IMR-90 (cell line): ENCODE measurements around the gene SLC23A2. TPM values are rescaled to one million over a fixed set of nuclear protein-coding genes. Genes with fewer than 3 reads are reported as not detected.

Experiments used
- ATAC-seq: fragments of 200-7000 bp; cut with Tn5 transposase; 2 replicates; pipeline ENCODE4 v1.9.1; 2020; ENCODE audit warnings: low read depth, mild to moderate bottlenecking, moderate library complexity
- BruUV-seq: library from RNA; stranded (reverse); fragments of 400-500 nt; replicated peaks from 2 replicates; lab custom pipeline; 2021; lab: Mats Ljungman, UMichigan
- CTCF ChIA-PET: fragments of 300-600 bp; formaldehyde crosslinking; extraction: SDS; loops from one replicate; lab custom pipeline; 2021; ENCODE audit warnings: antibody characterized with exemption; lab: Yijun Ruan, JAX
- POLR2A ChIA-PET: fragments of 300-600 bp; sonication (Branson Sonifier 250); formaldehyde crosslinking; loops from one replicate; lab custom pipeline; 2022; ENCODE audit warnings: antibody characterized with exemption; ENCODE audit not compliant: unreplicated experiment; lab: Charles Lee
- DNase-seq: peaks from one replicate; pipeline ENCODE4 v3.0.0; 2013
- H2AFZ ChIP-seq: replicated peaks from 2 replicates; pipeline ENCODE3; 2013; ENCODE audit warnings: low read length, mild to moderate bottlenecking; ENCODE audit not compliant: poor library complexity
- H2AK5ac ChIP-seq: 2 replicates; pipeline ENCODE4 v1.6.1; 2013; ENCODE audit warnings: low read depth, low read length, inconsistent platforms
- H2AK9ac ChIP-seq: replicated peaks from 2 replicates; pipeline ENCODE3; 2013; ENCODE audit warnings: mild to moderate bottlenecking, low read depth, low read length, moderate library complexity; ENCODE audit not compliant: poor library complexity
- H2BK120ac ChIP-seq: 2 replicates; pipeline ENCODE4 v1.6.1; 2013; ENCODE audit warnings: low read depth, low read length, inconsistent platforms
- H2BK15ac ChIP-seq: 3 replicates; pipeline ENCODE4 v1.6.1; 2013; ENCODE audit warnings: low read depth, low read length, inconsistent platforms
- H2BK20ac ChIP-seq: 2 replicates; pipeline ENCODE4 v1.6.1; 2013; ENCODE audit warnings: low read depth, mild to moderate bottlenecking, inconsistent platforms, low read length, moderate library complexity
- H2BK5ac ChIP-seq: 2 replicates; pipeline ENCODE4 v1.6.1; 2013; ENCODE audit warnings: mild to moderate bottlenecking, low read depth, low read length, inconsistent platforms; ENCODE audit not compliant: poor library complexity, severe bottlenecking
- H3K14ac ChIP-seq: replicated peaks from 2 replicates; pipeline ENCODE4 v1.6.1; 2013; ENCODE audit warnings: low read depth, low read length, inconsistent platforms
- H3K18ac ChIP-seq: 2 replicates; pipeline ENCODE4 v1.6.1; 2013; ENCODE audit warnings: low read depth, low read length, control low read depth
- H3K23ac ChIP-seq: 2 replicates; pipeline ENCODE4 v1.6.1; 2013; ENCODE audit warnings: low read depth, low read length, inconsistent platforms
- H3K27ac ChIP-seq: 2 replicates; pipeline ENCODE4 v1.5.1; 2013; ENCODE audit warnings: mild to moderate bottlenecking, control low read depth, low read length; ENCODE audit not compliant: insufficient read depth
- H3K27me3 ChIP-seq: 2 replicates; pipeline ENCODE4 v1.6.1; 2013; ENCODE audit warnings: low read length; ENCODE audit not compliant: control insufficient read depth, insufficient read depth
- H3K36me3 ChIP-seq: 2 replicates; pipeline ENCODE4 v1.6.1; 2013; ENCODE audit warnings: low read length, mixed read lengths; ENCODE audit not compliant: control insufficient read depth, insufficient read depth
- H3K4ac ChIP-seq: 2 replicates; pipeline ENCODE4 v1.6.1; 2013; ENCODE audit warnings: low read depth, low read length, inconsistent platforms
- H3K4me1 ChIP-seq: 2 replicates; pipeline ENCODE4 v1.6.1; 2013; ENCODE audit warnings: low read length, mixed read lengths; ENCODE audit not compliant: control insufficient read depth, insufficient read depth
- H3K4me2 ChIP-seq: 2 replicates; pipeline ENCODE4 v1.6.1; 2013; ENCODE audit warnings: low read depth, mild to moderate bottlenecking, control low read depth, low read length, moderate library complexity
- H3K4me3 ChIP-seq: 2 replicates; pipeline ENCODE4 v1.5.1; 2013; ENCODE audit warnings: low read depth, mild to moderate bottlenecking, control low read depth, low read length, moderate library complexity; ENCODE audit not compliant: insufficient read depth
- H3K56ac ChIP-seq: 2 replicates; pipeline ENCODE4 v1.6.1; 2013; ENCODE audit warnings: low read length, inconsistent platforms; ENCODE audit not compliant: insufficient read depth; ENCODE audit errors: extremely low read depth
- H3K79me1 ChIP-seq, 2 experiments: 2 replicates each; pipeline ENCODE4 v1.6.1; 2013; ENCODE audit warnings: low read length in 2 of 2, inconsistent platforms in 1 of 2, low read depth in 1 of 2
- H3K9ac ChIP-seq: 2 replicates; pipeline ENCODE4 v1.6.1; 2013; ENCODE audit warnings: low read depth, low read length, control low read depth
- H3K9me1 ChIP-seq: 2 replicates; pipeline ENCODE4 v1.6.1; 2013; ENCODE audit warnings: low read length, inconsistent platforms; ENCODE audit not compliant: insufficient read depth
- H3K9me3 ChIP-seq: 2 replicates; pipeline ENCODE4 v1.6.1; 2013; ENCODE audit warnings: low read length; ENCODE audit not compliant: control insufficient read depth, insufficient read depth
- H4K20me1 ChIP-seq: 2 replicates; pipeline ENCODE4 v1.6.1; 2013; ENCODE audit warnings: low read length, inconsistent platforms; ENCODE audit not compliant: insufficient read depth
- H4K5ac ChIP-seq: 2 replicates; pipeline ENCODE4 v1.6.1; 2013; ENCODE audit warnings: mild to moderate bottlenecking, low read depth, low read length, control low read depth
- H4K8ac ChIP-seq, 2 experiments: 2 replicates each; pipeline ENCODE4 v1.6.1; 2013; ENCODE audit warnings: low read depth in 2 of 2, low read length in 2 of 2, control low read depth in 1 of 2, inconsistent platforms in 1 of 2
- H4K91ac ChIP-seq: 2 replicates; pipeline ENCODE4 v1.6.1; 2013; ENCODE audit warnings: low read depth, low read length, inconsistent platforms; ENCODE audit not compliant: insufficient read depth
- BHLHE40 ChIP-seq: fragments of 150-350 bp; IDR thresholded peaks from 2 replicates; pipeline ENCODE4 v1.6.1; 2016; ENCODE audit warnings: mild to moderate bottlenecking, low read depth, low read length
- CEBPB ChIP-seq: IDR thresholded peaks from 2 replicates; pipeline ENCODE4 v1.6.1; 2012; ENCODE audit warnings: low read depth, low read length, improper control_type of control experiment
- CHD1 ChIP-seq: IDR thresholded peaks from 2 replicates; pipeline ENCODE4 v1.6.1; 2012; ENCODE audit warnings: low read depth, low read length, improper control_type of control experiment
- CTCF ChIP-seq: conservative IDR thresholded peaks from 2 replicates; pipeline ENCODE4 v1.5.1; 2012; ENCODE audit warnings: mild to moderate bottlenecking, low read depth, low read length, improper control_type of control experiment
- FOS ChIP-seq: fragments of 150-350 bp; IDR thresholded peaks from 2 replicates; pipeline ENCODE4 v1.6.1; 2016; ENCODE audit warnings: low read depth, low read length
- MAFK ChIP-seq: IDR thresholded peaks from 2 replicates; pipeline ENCODE4 v1.6.1; 2012; ENCODE audit warnings: low read depth, low read length, improper control_type of control experiment
- MAZ ChIP-seq: IDR thresholded peaks from 2 replicates; pipeline ENCODE4 v1.6.1; 2012; ENCODE audit warnings: low read depth, mild to moderate bottlenecking, low read length, improper control_type of control experiment, moderate library complexity, borderline replicate concordance
- MXI1 ChIP-seq: IDR thresholded peaks from 2 replicates; pipeline ENCODE4 v1.6.1; 2012; ENCODE audit warnings: low read depth, mild to moderate bottlenecking, low read length, moderate library complexity, borderline replicate concordance
- NFE2L2 ChIP-seq: fragments of 150-350 bp; IDR thresholded peaks from 2 replicates; pipeline ENCODE4 v1.6.1; 2016; ENCODE audit warnings: low read depth, mild to moderate bottlenecking, low read length
- POLR2A ChIP-seq: IDR thresholded peaks from 2 replicates; pipeline ENCODE4 v1.6.1; 2012; ENCODE audit warnings: mild to moderate bottlenecking, low read depth, low read length
- RAD21 ChIP-seq: IDR thresholded peaks from 2 replicates; pipeline ENCODE4 v1.6.1; 2012; ENCODE audit warnings: low read length, improper control_type of control experiment
- RCOR1 ChIP-seq: IDR thresholded peaks from 2 replicates; pipeline ENCODE4 v1.6.1; 2012; ENCODE audit warnings: mild to moderate bottlenecking, low read length, improper control_type of control experiment; ENCODE audit not compliant: insufficient replicate concordance
- RFX5 ChIP-seq: IDR thresholded peaks from 2 replicates; pipeline ENCODE4 v1.8.0; 2012; ENCODE audit warnings: low read depth, mild to moderate bottlenecking, low read length, moderate library complexity
- SMC3 ChIP-seq: fragments of 150-350 bp; IDR thresholded peaks from 2 replicates; pipeline ENCODE4 v1.6.1; 2016; ENCODE audit warnings: low read depth, mild to moderate bottlenecking, antibody characterized with exemption, low read length, moderate library complexity
- USF2 ChIP-seq: fragments of 150-350 bp; IDR thresholded peaks from 2 replicates; pipeline ENCODE4 v1.6.1; 2017; ENCODE audit warnings: mild to moderate bottlenecking, antibody characterized with exemption, low read length, low read depth
- WGBS, 2 experiments: methylation state at CpG; one replicate each; pipeline versions ENCODE4 v1.1.5 to v1.1.7; 2013; ENCODE audit warnings: missing lambda C conversion rate in 2 of 2; ENCODE audit not compliant: insufficient read length in 1 of 2; ENCODE audit errors: extremely low coverage in 2 of 2; 5-methylcytosine and 5-hydroxymethylcytosine counted together
- dilution Hi-C: fragments of 300-500 bp; cut with HindIII; formaldehyde crosslinking; loops from one replicate; pipeline ENCODE4 v1.14.3; 2018; ENCODE audit warnings: low sequenced_read_pairs; ENCODE audit not compliant: unreplicated experiment
- in situ Hi-C: fragments of 300-500 bp; cut with MboI; formaldehyde crosslinking; loops from 3 replicates; pipeline ENCODE4 v1.14.3; 2019; ENCODE audit warnings: low sequenced_read_pairs, inconsistent platforms, mixed read lengths
- intact Hi-C: fragments of 100-400 bp; cut with micrococcal nuclease; formaldehyde crosslinking; loops from 2 replicates; pipeline ENCODE4 v1.10.0; 2022
- polyA plus RNA-seq, 3 experiments: library from polyadenylated mRNA; depleted of rRNA; stranded (reverse); fragments of >200 nt; gene quantifications; 2 replicates each; pipeline ENCODE4 v1.2.3, GENCODE V29; 2012; ENCODE audit warnings: low replicate concordance in 1 of 3
- total RNA-seq: library from RNA; depleted of rRNA; stranded (reverse); fragments of >200 nt; gene quantifications from 2 replicates; pipeline ENCODE4 v1.2.3, GENCODE V29; 2012
- TF ChIP-seq, protein P1 (sequence below): fragments of 150-350 bp; IDR thresholded peaks from 2 replicates; pipeline ENCODE4 v1.6.1; 2016; ENCODE audit warnings: low read depth, mild to moderate bottlenecking, low read length, moderate library complexity, borderline replicate concordance

The SLC23A2 gene
- total and polyA plus RNA-seq, 2 of the 4 experiments (the other 2 are of a cell fraction), result 10.2 to 14.4 TPM

DNA sequence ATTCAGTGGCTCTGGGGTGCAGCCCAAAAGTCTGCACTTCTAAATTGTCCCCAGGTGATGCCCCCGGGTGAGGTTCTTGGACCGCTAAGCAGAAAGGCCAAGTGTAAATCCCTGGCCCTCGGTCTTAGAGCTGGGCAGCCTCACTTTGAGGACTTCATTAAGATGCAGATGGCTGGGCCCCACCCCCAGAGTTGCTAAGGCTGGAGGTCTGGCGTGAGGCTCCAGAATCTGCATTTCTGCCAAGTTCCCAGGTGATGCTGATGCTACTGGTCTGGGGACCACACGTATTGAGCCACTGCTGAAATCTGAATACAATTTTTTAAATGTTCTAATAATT lies 735 bp upstream of the SLC23A2 start:
- BruUV-seq, result no TSS peak
- Histone ChIP-seq H3K9me1 (peaks cover 17% of the 10 kb centered on the region), H3K36me3 (no peaks in the 10 kb centered on the region), H3K4me1 (peaks cover 6% of the 10 kb centered on the region; the same call in 1 of the 2 replicates), H4K8ac (0 out of 4 replicates have a peak overlapping the region, but pooled peaks have one; percentile 23 to 80), H3K79me1 (peaks cover 17 to 36% of the 10 kb centered on the region in 2 experiments; a peak in 3 of 4 replicates), H3K18ac (no peak overlapping the region), H3K27ac (no peak overlapping the region), H3K9ac (no peak overlapping the region), H4K5ac (no peak overlapping the region), H3K14ac (no peak overlapping the region), H4K20me1 (peaks cover 26% of the 10 kb centered on the region), H2AK9ac (no peak overlapping the region), H2BK120ac (no peak overlapping the region), H3K56ac (no peak overlapping the region), H2BK15ac (no peak overlapping the region), H4K91ac (no peak overlapping the region), H2AFZ (peak overlapping the region; percentile 96), H2BK5ac (no peak overlapping the region), H3K23ac (no peak overlapping the region), H3K9me3 (no peaks in the 10 kb centered on the region), H3K4me2 (peak overlapping the region; percentile 98), H3K4me3 (no peak overlapping the region), H2BK20ac (no peak overlapping the region), H3K27me3 (no peaks in the 10 kb centered on the region), H3K4ac (no peak overlapping the region), H2AK5ac (no peak overlapping the region)
- TF ChIP-seq RCOR1 (no peak), MAZ (no peak), FOS (no peak), MXI1 (no peak), RFX5 (no peak), CEBPB (no peak), POLR2A (no peak), BHLHE40 (no peak), USF2 (no peak), SMC3 (no peak), CHD1 (no peak), NFE2L2 (no peak), RAD21 (no peak), MAFK (no peak), CTCF (no peak)
- TF ChIP-seq, protein P1, sequence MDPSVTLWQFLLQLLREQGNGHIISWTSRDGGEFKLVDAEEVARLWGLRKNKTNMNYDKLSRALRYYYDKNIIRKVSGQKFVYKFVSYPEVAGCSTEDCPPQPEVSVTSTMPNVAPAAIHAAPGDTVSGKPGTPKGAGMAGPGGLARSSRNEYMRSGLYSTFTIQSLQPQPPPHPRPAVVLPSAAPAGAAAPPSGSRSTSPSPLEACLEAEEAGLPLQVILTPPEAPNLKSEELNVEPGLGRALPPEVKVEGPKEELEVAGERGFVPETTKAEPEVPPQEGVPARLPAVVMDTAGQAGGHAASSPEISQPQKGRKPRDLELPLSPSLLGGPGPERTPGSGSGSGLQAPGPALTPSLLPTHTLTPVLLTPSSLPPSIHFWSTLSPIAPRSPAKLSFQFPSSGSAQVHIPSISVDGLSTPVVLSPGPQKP, result no peak
- DNase-seq (no peak), ATAC-seq (no peak)
- dilution Hi-C loops (no loop called here), in situ Hi-C loops (no loop called here), intact Hi-C loops (no loop called here)
- ChIA-PET CTCF (no interaction called here), POLR2A (no interaction called here)
- no CpG with 5 or more reads among the region's 5 CpGs for WGBS, 2 experiments
